H54 (cell line): ENCODE data around the gene NFE2L1.
A peak's percentile ranks its signal among the peaks of the same experiment; 100 is the strongest.

Experiments
- DNase-seq: peaks from one replicate; pipeline ENCODE4 v3.0.0; 2011; ENCODE audit warnings: low spot score, mixed read lengths; ENCODE audit not compliant: insufficient read length
- FAIRE-seq: peaks from 3 replicates; lab custom pipeline; 2011; peaks lifted over from hg19 to GRCh38; lab: Jason Lieb, UNC
- POLR2A ChIP-seq: IDR thresholded peaks from 2 replicates; pipeline ENCODE4 v1.6.1; 2011; ENCODE audit warnings: low read depth, mild to moderate bottlenecking, low read length

Gene NFE2L1

GRCh38 chr17:48081858-48082257 lies 33.7 kb downstream of the NFE2L1 start:
- FAIRE-seq (no peak), DNase-seq (no peak)
- TF ChIP-seq POLR2A = no peak

GRCh38 chr17:48084932-48085331 lies 36.8 kb downstream of the NFE2L1 start:
- FAIRE-seq (no peak), DNase-seq (no peak)
- no peak for TF ChIP-seq POLR2A

- FAIRE-seq (no peak), DNase-seq (no peak)
- no peak for TF ChIP-seq POLR2A
These were observed 45.3 kb downstream of the NFE2L1 start for GRCh38 chr17:48093341-48094045.

- TF ChIP-seq POLR2A = no peak
- DNase-seq = no peak
- FAIRE-seq = no peak
These were observed 47.5 kb downstream of the NFE2L1 start for GRCh38 chr17:48095611-48096010.

- FAIRE-seq = no peak
- DNase-seq = no peak
- TF ChIP-seq POLR2A = no peak
These were observed 52.0 kb downstream of the NFE2L1 start for GRCh38 chr17:48100160-48100559.

- DNase-seq (peak; percentile 52), FAIRE-seq (no peak)
- TF ChIP-seq POLR2A = no peak
These were observed 52.4 kb downstream of the NFE2L1 start for GRCh38 chr17:48100591-48101011.

- TF ChIP-seq POLR2A = peak; percentile 61
- FAIRE-seq (no peak), DNase-seq (peak; percentile 94)
These were observed 53.0 kb downstream of the NFE2L1 start, which contains the start of gene CBX1 for GRCh38 chr17:48101012-48101720. Gene CBX1, minus strand, starts transcription at chr17:48101478. Its CDS starts 24,474 bp downstream, at chr17:48077004.

GRCh38 chr17:48102043-48102750 lies 54.0 kb downstream of the NFE2L1 start:
- no peak for FAIRE-seq
- TF ChIP-seq POLR2A = no peak
- no peak for DNase-seq

GRCh38 chr17:48102798-48103715 lies 54.9 kb downstream of the NFE2L1 start:
- no peak for TF ChIP-seq POLR2A
- FAIRE-seq (no peak), DNase-seq (no peak)

GRCh38 chr17:48104440-48104839 lies 56.3 kb downstream of the NFE2L1 start:
- no peak for FAIRE-seq
- no peak for TF ChIP-seq POLR2A
- no peak for DNase-seq

GRCh38 chr17:48106802-48107136 lies 58.6 kb downstream of the NFE2L1 start:
- no peak for DNase-seq
- no peak for TF ChIP-seq POLR2A
- no peak for FAIRE-seq

- peak; percentile 90 for DNase-seq
- FAIRE-seq = peak; percentile 15
These were observed 59.2 kb downstream of the NFE2L1 start, which contains the start of gene SNX11 for GRCh38 chr17:48107137-48108055. Gene SNX11, plus strand, starts transcription at chr17:48107766. Its CDS starts 4,278 bp downstream, at chr17:48112044.

GRCh38 chr17:48110761-48111160 lies 62.6 kb downstream of the NFE2L1 start:
- no peak for TF ChIP-seq POLR2A
- FAIRE-seq = no peak
- no peak for DNase-seq

More at GRCh38 chr17:48107137-48108055, 59.2 kb downstream of the NFE2L1 start, which contains the start of gene SNX11:
- peak; percentile 78 for TF ChIP-seq POLR2A
